Measurements from ENCODE around the gene CADPS. TPM values are rescaled to one million over a fixed set of nuclear protein-coding genes. Genes with fewer than 3 reads are reported as not detected.

Gene CADPS
- total RNA-seq, 1 experiment from 2014 or later, result not detected

DNA sequence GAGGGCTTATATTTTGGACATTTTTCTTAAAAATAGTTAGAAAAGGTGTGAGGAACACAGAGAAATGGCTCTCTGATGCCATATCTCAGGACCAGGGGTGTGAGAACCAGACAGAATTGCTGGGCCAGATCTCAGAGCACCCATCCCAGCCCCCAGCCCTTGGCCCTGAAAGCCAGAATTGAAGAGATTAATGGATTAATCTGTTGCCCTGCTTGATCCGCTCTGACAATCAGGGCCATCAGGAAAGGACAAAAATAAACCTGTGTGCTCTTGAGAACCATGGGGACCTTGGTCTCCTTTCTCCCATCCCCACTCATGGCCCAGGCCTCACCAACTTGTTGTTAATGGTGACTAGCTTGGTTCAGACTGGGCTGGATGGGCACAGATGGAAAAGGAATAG is 113.5 kb downstream of the CADPS start:
- H3K4me3 ChIP-seq (ENCODE audit: low read depth, low read length, poor library complexity, severe bottlenecking), result no peak overlapping the region
- ChIA-PET CTCF (no interaction called here), POLR2A (ENCODE audit: low non-redundant PET) (no interaction called here)
- H3K27ac ChIP-seq (ENCODE audit: low read depth, low read length, poor library complexity, severe bottlenecking), result no peak overlapping the region
- TF ChIP-seq, protein P1, sequence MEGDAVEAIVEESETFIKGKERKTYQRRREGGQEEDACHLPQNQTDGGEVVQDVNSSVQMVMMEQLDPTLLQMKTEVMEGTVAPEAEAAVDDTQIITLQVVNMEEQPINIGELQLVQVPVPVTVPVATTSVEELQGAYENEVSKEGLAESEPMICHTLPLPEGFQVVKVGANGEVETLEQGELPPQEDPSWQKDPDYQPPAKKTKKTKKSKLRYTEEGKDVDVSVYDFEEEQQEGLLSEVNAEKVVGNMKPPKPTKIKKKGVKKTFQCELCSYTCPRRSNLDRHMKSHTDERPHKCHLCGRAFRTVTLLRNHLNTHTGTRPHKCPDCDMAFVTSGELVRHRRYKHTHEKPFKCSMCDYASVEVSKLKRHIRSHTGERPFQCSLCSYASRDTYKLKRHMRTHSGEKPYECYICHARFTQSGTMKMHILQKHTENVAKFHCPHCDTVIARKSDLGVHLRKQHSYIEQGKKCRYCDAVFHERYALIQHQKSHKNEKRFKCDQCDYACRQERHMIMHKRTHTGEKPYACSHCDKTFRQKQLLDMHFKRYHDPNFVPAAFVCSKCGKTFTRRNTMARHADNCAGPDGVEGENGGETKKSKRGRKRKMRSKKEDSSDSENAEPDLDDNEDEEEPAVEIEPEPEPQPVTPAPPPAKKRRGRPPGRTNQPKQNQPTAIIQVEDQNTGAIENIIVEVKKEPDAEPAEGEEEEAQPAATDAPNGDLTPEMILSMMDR (conservative IDR thresholded peaks at IDR 0.05; ENCODE audit: low read depth, low read length), result no peak
- no peak for TF ChIP-seq EZH2 (IDR thresholded peaks at IDR 0.05; ENCODE audit: borderline replicate concordance, low read depth, low read length, poor library complexity, severe bottlenecking)
- no peaks in the 10 kb centered on the region for H3K4me1 ChIP-seq (ENCODE audit: insufficient read depth, low read length, poor library complexity, severe bottlenecking)
- H3K36me3 ChIP-seq (ENCODE audit: insufficient read depth, low read length, poor library complexity, severe bottlenecking), result no peaks in the 10 kb centered on the region
- DNase-seq (ENCODE audit: low spot score), result no peak
- intact Hi-C loops (cut with micrococcal nuclease; ENCODE audit: unreplicated experiment), result no loop called here
- H3K9me3 ChIP-seq (ENCODE audit: low read depth, low read length, poor library complexity, severe bottlenecking), result no peaks in the 10 kb centered on the region
- H3K27me3 ChIP-seq (replicated peaks; ENCODE audit: insufficient read depth, low read depth, low read length, poor library complexity), result no peaks in the 10 kb centered on the region
- no TSS peak for BruUV-seq (replicated peaks)

GRCh38 chr3:62761311-62761710 is 113.9 kb downstream of the CADPS start:
- Histone ChIP-seq H3K36me3 (ENCODE audit: insufficient read depth, low read length, poor library complexity, severe bottlenecking) (no peaks in the 10 kb centered on the region), H3K9me3 (ENCODE audit: low read depth, low read length, poor library complexity, severe bottlenecking) (no peaks in the 10 kb centered on the region), H3K4me3 (ENCODE audit: low read depth, low read length, poor library complexity, severe bottlenecking) (no peak overlapping the region), H3K27me3 (replicated peaks; ENCODE audit: insufficient read depth, low read depth, low read length, poor library complexity) (no peaks in the 10 kb centered on the region), H3K4me1 (ENCODE audit: insufficient read depth, low read length, poor library complexity, severe bottlenecking) (no peaks in the 10 kb centered on the region), H3K27ac (ENCODE audit: low read depth, low read length, poor library complexity, severe bottlenecking) (no peak overlapping the region)
- intact Hi-C loops (cut with micrococcal nuclease; ENCODE audit: unreplicated experiment), result no loop called here
- TF ChIP-seq, protein P1 (conservative IDR thresholded peaks at IDR 0.05; ENCODE audit: low read depth, low read length), result no peak
- TF ChIP-seq EZH2 (IDR thresholded peaks at IDR 0.05; ENCODE audit: borderline replicate concordance, low read depth, low read length, poor library complexity, severe bottlenecking), result no peak
- DNase-seq (ENCODE audit: low spot score), result no peak
- POLR2A ChIA-PET (ENCODE audit: low non-redundant PET), result no interaction called here
- BruUV-seq (replicated peaks), result no TSS peak
- CTCF ChIA-PET, result no interaction called here

DNA sequence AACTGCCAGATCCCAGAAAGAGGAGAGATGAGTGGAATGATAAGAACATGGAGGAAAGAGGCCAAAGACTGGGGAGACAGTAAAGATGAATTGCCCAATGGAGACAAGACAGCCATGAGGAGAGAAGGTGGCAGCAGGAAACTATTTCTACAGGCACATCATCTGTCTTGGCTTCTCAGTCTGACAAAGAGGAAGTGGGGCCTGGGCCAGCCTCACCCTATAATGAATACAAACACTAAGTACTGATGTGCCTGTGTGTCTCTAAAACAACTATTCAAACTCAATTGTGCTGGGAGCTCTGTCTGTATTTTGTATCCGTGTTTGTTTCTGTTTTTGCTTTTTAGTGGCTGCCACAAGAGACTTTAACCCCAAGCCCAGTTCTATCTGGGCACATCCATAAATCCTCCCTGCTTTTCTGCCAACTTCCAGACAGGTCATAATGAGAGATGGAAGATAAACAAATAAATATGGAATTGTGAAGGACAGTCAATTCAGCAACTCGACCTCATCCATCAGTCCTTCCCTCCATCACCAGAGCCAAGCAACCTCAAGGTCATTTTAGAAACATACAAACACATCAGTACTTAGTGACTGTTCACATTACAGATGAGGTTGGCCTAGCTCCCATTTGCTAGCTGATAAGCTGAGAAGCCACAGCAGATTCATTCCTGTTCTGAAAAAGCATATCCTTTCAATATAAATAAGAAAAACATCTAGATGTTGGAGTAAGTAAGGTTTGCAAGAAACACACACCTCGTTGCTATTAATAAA is 116.7 kb downstream of the CADPS start:
- no peak for DNase-seq (ENCODE audit: low spot score)
- intact Hi-C loops (cut with micrococcal nuclease; ENCODE audit: unreplicated experiment), result no loop called here
- no TSS peak for BruUV-seq (replicated peaks)
- Histone ChIP-seq H3K27me3 (replicated peaks; ENCODE audit: insufficient read depth, low read depth, low read length, poor library complexity) (no peaks in the 10 kb centered on the region), H3K27ac (ENCODE audit: low read depth, low read length, poor library complexity, severe bottlenecking) (no peak overlapping the region), H3K9me3 (ENCODE audit: low read depth, low read length, poor library complexity, severe bottlenecking) (no peaks in the 10 kb centered on the region), H3K4me3 (ENCODE audit: low read depth, low read length, poor library complexity, severe bottlenecking) (no peak overlapping the region), H3K36me3 (ENCODE audit: insufficient read depth, low read length, poor library complexity, severe bottlenecking) (no peaks in the 10 kb centered on the region), H3K4me1 (ENCODE audit: insufficient read depth, low read length, poor library complexity, severe bottlenecking) (no peaks in the 10 kb centered on the region)
- TF ChIP-seq EZH2 (IDR thresholded peaks at IDR 0.05; ENCODE audit: borderline replicate concordance, low read depth, low read length, poor library complexity, severe bottlenecking), result no peak
- TF ChIP-seq, protein P1 (conservative IDR thresholded peaks at IDR 0.05; ENCODE audit: low read depth, low read length), result no peak
- CTCF ChIA-PET, result no interaction called here
- POLR2A ChIA-PET (ENCODE audit: low non-redundant PET), result no interaction called here

Data from A673 (cell line).